Vagina (tissue), 2 donors: Measurements from ENCODE around the gene VAMP3.

Source experiments
- CTCF ChIP-seq, 3 experiments: fragments of 450-650 bp in 2 of 3; fragments of 200-600 bp in 1 of 3; sonication (generic) in 1 of 3; IDR thresholded peaks; one replicate each; pipeline ENCODE4 v1.5.1; 2017 to 2019; ENCODE audit warnings: antibody characterized with exemption in 3 of 3, mild to moderate bottlenecking in 2 of 3, moderate library complexity in 2 of 3
- POLR2A ChIP-seq, 2 donors: fragments of 450-650 bp; IDR thresholded peaks; one replicate each; pipeline ENCODE4 v1.6.1; 2017; ENCODE audit warnings: antibody characterized with exemption in 2 of 2, mild to moderate bottlenecking in 2 of 2, moderate library complexity in 2 of 2
- POLR2AphosphoS5 ChIP-seq, 2 donors: sonication (generic); formaldehyde crosslinking; IDR thresholded peaks; one replicate each; pipeline ENCODE4 v1.9.0; 2017; ENCODE audit warnings: antibody characterized with exemption in 2 of 2, mild to moderate bottlenecking in 2 of 2, low read depth in 1 of 2; ENCODE audit not compliant: insufficient read depth in 1 of 2

GRCh38 chr1:7813677-7814373 is 42.7 kb downstream of the VAMP3 start:
- no peak for TF ChIP-seq CTCF (IDR thresholded peaks at IDR 0.05)
- no peak for TF ChIP-seq POLR2A (IDR thresholded peaks at IDR 0.05)
- no peak for TF ChIP-seq POLR2AphosphoS5 (IDR thresholded peaks at IDR 0.05; ENCODE audit: insufficient read depth in 1 of 2, low read depth in 1 of 2)
